ENCODE measurements around the gene VPS13C.
A peak's percentile ranks its signal among the peaks of the same experiment; 100 is the strongest.

The VPS13C gene

GRCh38 chr15:61879219-61879618 lies 181.0 kb downstream of the VPS13C start:
- no peak for DNase-seq (ENCODE audit: low read depth)
- H3K4me3 ChIP-seq (ENCODE audit: low read length) = no peak overlapping the region
- TF ChIP-seq, protein P1, sequence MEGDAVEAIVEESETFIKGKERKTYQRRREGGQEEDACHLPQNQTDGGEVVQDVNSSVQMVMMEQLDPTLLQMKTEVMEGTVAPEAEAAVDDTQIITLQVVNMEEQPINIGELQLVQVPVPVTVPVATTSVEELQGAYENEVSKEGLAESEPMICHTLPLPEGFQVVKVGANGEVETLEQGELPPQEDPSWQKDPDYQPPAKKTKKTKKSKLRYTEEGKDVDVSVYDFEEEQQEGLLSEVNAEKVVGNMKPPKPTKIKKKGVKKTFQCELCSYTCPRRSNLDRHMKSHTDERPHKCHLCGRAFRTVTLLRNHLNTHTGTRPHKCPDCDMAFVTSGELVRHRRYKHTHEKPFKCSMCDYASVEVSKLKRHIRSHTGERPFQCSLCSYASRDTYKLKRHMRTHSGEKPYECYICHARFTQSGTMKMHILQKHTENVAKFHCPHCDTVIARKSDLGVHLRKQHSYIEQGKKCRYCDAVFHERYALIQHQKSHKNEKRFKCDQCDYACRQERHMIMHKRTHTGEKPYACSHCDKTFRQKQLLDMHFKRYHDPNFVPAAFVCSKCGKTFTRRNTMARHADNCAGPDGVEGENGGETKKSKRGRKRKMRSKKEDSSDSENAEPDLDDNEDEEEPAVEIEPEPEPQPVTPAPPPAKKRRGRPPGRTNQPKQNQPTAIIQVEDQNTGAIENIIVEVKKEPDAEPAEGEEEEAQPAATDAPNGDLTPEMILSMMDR (conservative IDR thresholded peaks at IDR 0.05; ENCODE audit: low read depth, low read length) = no peak

- TF ChIP-seq, protein P1 (conservative IDR thresholded peaks at IDR 0.05; ENCODE audit: low read depth, low read length) = peak; percentile 50
- DNase-seq (ENCODE audit: low read depth) = no peak
These were observed 188.2 kb downstream of the VPS13C start for GRCh38 chr15:61871926-61872522.

GRCh38 chr15:61869656-61870055 lies 190.6 kb downstream of the VPS13C start:
- no peak overlapping the region for H3K4me3 ChIP-seq (ENCODE audit: low read length)
- TF ChIP-seq, protein P1 (conservative IDR thresholded peaks at IDR 0.05; ENCODE audit: low read depth, low read length) = no peak
- no peak for DNase-seq (ENCODE audit: low read depth)

More at GRCh38 chr15:61871926-61872522, 188.2 kb downstream of the VPS13C start:
- H3K4me3 ChIP-seq (ENCODE audit: low read length) = no peak overlapping the region

DNA sequence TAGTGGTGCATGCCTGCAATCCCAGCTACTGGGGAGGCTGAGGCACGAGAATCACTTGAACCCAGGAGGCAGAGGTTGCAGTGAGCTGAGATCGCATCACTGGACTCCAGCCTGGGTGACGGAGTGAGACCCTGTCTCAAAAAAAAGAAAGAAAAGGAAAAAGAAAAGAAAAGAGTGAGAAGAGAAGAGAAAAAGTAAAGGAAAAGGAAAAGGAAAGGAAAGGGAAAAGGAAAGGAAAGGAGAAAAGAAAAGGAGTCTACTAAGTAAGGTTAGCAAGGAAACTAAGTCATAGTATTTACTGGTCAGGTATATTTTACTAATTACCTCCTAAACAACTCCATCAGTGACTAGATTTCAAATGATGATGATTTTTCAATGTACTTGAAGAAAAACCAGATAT lies 198.3 kb downstream of the VPS13C start:
- DNase-seq (ENCODE audit: low read depth) = no peak
- no peak overlapping the region for H3K4me3 ChIP-seq (ENCODE audit: low read length)
- TF ChIP-seq, protein P1 (conservative IDR thresholded peaks at IDR 0.05; ENCODE audit: low read depth, low read length) = no peak

DNA sequence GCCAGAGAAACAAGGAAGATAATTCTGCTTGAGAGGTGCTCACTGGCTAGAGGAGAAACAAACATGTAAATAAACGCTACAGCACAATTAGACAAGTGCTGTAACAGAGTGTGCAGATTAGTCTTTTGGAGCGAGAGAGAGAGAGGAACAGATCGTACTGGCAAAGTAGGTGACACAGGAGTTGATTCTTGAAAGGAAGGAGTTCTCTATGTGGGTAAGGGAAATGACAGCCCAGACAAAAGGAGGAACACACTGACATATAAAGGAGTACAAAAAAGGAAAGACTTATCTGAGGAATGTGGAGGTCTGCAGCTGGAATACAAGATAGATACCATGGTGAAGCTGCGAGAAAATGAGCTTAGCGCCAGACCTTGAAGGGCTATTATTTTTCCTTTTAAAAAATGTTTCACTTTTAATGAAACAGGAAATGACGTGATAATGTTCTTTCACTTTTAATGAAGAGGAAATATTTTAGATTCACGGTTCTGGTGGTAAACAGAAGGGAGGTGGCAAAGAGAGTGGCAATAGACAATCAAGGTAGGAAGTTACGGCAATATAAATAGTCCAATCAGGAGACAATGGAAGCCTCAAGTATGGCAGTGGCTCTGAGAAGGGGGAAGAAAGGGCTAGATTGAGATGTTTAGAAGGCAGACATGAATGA lies 202.9 kb downstream of the VPS13C start:
- DNase-seq (ENCODE audit: low read depth) = no peak
- H3K4me3 ChIP-seq (ENCODE audit: low read length) = no peak overlapping the region
- TF ChIP-seq, protein P1 (conservative IDR thresholded peaks at IDR 0.05; ENCODE audit: low read depth, low read length) = no peak

GRCh38 chr15:61856295-61856694 lies 204.0 kb downstream of the VPS13C start:
- TF ChIP-seq, protein P1 (conservative IDR thresholded peaks at IDR 0.05; ENCODE audit: low read depth, low read length) = no peak
- no peak overlapping the region for H3K4me3 ChIP-seq (ENCODE audit: low read length)
- no peak for DNase-seq (ENCODE audit: low read depth)

DNA sequence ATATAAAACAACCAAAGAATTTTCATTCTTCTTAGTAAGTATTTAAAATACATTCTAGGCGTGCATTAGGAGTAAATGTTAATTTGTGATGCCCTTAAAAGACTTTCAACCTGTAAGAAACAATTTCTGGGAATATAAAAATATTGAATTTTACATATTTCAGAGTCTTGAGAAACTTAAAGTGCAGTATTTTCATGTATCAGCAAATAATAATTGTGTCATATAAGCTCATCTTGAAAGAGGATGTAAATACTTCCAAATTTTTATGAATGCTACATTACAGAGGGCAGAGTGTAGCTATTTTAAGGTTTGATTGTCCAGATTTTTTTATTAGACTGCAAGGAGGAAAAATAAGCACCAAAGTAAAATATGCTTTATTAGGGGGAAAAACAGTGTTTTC lies 207.1 kb downstream of the VPS13C start:
- TF ChIP-seq, protein P1 (conservative IDR thresholded peaks at IDR 0.05; ENCODE audit: low read depth, low read length) = no peak
- no peak for DNase-seq (ENCODE audit: low read depth)
- H3K4me3 ChIP-seq (ENCODE audit: low read length) = no peak overlapping the region
